ENCODE measurements around the gene ACACA.

Gene ACACA

GRCh38 chr17:37039269-37039668 is 367.4 kb downstream of the ACACA start:
- DNase-seq (ENCODE audit: low read depth, low spot score): no peak

GRCh38 chr17:37037590-37038155 is 369.0 kb downstream of the ACACA start:
- DNase-seq (ENCODE audit: low read depth, low spot score): no peak

Measured in smooth muscle cell of the brain vasculature (primary cell).